ENCODE data around the gene NOL4L.
"Not testable (repeated sequence)": the region's sequence is repeated elsewhere in the genome, so short reads cannot be mapped to it uniquely, and the experiment has no call there.

The NOL4L gene

GRCh38 chr20:32501709-32502108, 83.4 kb downstream of the NOL4L start:
- DNase-seq, result no peak

GRCh38 chr20:32497589-32498224, 87.4 kb downstream of the NOL4L start:
- no peak for DNase-seq

DNA sequence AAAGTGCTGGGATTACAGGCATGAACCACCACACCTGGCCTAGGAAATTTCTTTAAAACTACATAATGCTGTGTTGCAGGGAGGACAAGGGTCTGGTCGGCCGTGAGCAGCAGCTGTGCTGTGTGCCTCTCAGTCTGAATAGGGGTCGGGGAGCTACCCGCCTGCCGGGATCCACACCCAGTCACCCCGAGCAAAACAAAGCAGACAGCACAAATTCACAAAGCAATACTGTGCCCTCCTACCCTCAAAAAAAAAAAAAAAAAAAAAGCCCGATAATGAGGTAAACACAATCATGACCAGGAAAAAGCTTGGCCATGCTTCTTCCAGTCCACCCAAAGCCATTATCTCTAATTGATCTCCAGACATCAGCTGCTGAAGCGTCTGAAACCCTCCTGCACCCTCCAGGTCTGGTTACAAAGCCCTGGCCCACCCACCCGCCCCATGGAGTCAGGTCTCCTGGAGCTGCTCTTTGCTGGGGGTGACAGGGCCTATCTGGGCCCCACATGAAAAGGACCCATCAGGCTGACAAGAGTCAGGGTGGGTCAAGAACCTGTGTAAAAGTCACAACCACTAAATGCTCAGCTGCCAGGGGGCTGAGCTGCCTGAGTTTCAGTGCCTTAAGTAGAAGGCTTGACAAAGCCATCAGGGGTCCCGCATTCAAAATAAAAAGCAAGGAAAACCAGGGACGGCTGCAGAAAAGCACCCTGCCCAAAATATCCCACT, 88.2 kb downstream of the NOL4L start:
- DNase-seq, result no peak

- no peak for DNase-seq
Observed at GRCh38 chr20:32495949-32496348, 89.2 kb downstream of the NOL4L start.

GRCh38 chr20:32495217-32495565, 89.9 kb downstream of the NOL4L start:
- DNase-seq, result no peak

- no peak for DNase-seq
Observed at GRCh38 chr20:32494483-32495216, 90.5 kb downstream of the NOL4L start.

DNA sequence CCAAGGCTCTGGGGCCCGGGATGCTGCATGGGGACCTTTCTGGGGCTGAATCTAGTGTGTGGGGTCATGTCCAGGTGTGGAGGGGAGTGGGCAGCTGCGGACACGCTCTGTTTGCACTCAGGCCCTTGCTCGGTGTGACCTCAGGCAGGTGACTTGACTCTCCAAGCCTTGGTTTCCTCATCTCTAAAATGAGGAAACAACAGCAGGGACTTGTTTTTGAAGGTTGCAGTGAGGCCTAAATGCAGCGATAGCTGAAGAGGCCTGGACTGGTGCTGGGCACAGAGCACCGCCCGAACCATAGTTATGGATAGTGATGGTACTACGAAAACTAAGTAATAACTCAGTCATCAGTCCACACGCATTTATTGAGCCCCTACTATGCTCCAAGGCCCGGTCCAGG, 91.8 kb downstream of the NOL4L start:
- DNase-seq, result no peak

DNA sequence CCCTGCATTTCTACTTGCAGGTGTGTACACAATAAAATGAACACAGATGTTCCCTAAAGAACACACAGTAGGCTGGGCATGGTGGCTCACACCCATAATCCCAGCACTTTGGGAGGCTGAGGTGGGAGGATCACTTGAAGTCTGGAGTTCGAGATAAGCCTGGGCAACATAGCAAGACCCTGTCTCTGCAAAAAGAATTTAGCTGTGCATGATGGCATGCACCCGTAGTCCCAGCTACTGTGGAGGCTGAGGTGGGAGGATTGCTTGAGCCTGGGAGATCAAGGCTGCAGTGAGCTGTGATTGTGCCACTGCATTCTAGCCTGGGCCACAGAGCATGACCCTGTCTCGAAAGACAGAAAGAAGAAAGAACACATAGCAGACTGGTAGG, 93.4 kb downstream of the NOL4L start:
- not testable (repeated sequence) for DNase-seq

GRCh38 chr20:32490942-32491763, 94.0 kb downstream of the NOL4L start:
- DNase-seq, result no peak

- DNase-seq, result no peak
Observed at GRCh38 chr20:32488066-32488838, 96.9 kb downstream of the NOL4L start.

DNA sequence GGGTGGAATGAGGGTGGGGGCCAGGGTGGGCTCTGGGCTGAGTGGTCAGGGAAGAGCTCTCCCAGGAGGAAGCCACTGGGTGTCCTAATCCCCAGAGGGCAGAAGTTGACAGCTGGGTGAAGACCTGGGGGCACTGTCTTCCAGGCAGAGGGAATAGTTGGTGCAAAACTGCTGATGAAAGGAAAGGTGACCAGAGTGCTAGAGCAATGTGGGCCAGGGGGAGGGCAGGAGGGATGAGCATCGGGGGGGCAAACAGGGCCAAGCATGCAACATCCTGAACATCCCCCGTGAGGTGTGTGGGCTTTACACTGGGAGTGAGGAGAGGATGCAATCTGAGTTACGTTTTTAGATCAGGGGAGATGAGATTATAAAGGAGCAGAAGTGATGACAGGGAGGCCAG, 97.8 kb downstream of the NOL4L start:
- DNase-seq, result no peak

DNA sequence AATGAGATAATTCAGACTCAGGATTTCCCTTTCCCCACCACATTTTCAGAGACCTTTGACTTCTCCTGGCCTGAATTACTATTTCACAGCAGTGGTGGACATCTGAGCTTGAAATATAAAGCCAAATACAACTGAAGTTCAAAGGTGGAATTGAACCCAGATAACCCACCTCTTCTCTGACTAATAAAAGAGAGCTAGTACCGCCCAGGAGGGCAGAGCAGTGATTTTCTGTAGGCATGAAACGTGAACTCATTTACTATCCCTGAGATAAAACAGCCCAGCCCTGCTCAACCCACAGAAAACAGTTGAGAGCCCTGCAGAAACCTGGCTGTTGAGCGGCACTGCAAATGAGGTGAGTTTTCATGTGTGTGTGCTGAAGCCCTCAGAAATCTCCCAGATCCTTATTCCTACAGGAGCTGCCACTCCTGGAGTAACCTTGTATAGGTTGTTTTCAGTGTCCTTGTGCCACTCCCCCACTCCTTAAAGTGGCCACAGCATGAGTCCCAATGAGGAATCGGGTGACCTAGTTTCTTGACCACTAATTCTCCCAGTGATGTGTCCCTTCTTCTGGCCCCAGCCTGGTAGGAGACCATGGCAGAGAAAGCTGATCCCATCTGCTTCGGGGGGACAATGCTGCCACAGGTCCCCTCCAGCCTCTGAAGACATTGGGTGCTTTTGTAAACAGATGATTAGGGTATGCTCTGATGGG, 99.2 kb downstream of the NOL4L start:
- DNase-seq, result no peak

DNA sequence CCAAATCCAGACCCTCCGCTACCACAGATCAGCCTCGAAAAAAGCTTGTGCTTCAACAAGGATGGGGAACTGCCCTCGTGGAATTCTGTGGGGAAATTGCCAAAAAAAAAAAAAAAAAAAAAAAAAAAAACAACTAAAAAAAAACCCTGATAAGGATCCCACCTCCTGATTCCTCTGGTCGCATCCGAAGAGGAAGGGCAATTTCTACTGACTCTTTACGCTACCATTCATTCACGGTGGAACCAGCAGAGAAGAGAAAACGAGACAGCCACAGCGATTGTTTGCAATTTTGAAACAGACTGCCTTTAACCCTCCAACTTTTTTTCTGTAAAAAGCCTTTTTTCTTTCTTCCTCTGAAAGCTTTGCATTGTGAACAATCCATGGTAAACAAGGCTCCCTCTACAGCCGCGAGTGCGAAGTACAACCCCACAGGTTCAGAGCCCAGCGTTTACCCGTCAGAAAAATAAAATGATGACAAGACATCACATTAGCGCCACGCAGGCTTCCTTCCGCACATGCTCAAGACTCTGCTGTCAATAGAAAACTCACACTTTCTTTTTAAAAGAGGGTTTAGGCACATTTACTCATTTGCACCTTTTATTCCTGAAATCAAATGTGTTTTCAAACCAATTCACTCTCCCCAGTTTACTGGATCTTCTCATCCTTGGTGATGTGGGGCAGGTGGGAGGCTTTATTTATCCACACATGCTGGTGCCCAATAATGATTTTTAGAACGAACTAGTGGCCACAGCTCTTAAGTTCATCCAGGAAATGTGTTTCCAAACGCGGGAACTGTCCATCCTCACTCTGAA, 100.0 kb downstream of the NOL4L start:
- DNase-seq, result peak; percentile 40

GRCh38 chr20:32484225-32484957, 100.7 kb downstream of the NOL4L start:
- no peak for DNase-seq

DNA sequence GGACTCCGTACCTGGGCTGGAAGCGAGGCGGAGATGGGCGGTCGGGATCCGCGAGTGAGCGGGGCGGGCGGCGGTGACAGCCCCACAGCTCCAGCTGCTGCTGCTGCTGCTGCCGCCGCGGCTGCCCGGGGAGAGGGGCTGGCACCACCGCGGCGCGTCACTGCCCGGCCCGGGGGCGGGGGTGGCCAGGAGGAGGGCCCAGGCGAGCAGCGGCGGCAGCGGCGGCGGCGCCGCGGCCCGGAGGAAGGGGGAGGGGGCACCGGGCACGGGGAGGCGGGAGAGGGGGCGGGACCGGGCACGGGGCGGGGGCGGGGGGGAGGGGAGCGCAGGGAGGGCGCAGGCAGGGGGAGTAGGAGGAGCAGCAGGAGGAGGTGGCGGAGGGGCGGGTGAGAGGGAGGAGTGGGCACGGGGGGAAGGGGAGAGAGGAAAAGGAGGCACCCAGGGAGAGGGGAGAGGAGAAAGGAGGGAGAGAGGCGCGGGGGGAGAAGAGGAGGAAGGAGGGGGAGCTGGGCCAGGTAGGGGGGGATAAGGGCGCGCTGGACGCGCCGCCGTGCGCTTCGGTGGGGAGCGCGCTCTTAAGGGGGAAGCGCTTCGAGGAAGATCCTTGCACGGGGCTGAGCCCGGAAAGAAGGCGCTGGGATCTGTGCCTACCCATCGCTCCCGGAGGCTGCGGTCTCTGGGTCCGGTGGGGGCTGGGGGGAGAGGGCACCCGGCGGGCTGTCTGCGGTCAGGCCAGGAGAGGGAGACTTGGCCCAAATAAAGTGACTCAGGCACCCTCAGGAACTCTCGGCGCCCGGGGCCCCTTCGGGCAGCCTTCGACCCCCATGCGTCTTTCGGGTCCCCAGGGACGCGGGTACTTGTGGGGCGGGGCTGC, 101.5 kb downstream of the NOL4L start:
- peak; percentile 75 for DNase-seq

DNA sequence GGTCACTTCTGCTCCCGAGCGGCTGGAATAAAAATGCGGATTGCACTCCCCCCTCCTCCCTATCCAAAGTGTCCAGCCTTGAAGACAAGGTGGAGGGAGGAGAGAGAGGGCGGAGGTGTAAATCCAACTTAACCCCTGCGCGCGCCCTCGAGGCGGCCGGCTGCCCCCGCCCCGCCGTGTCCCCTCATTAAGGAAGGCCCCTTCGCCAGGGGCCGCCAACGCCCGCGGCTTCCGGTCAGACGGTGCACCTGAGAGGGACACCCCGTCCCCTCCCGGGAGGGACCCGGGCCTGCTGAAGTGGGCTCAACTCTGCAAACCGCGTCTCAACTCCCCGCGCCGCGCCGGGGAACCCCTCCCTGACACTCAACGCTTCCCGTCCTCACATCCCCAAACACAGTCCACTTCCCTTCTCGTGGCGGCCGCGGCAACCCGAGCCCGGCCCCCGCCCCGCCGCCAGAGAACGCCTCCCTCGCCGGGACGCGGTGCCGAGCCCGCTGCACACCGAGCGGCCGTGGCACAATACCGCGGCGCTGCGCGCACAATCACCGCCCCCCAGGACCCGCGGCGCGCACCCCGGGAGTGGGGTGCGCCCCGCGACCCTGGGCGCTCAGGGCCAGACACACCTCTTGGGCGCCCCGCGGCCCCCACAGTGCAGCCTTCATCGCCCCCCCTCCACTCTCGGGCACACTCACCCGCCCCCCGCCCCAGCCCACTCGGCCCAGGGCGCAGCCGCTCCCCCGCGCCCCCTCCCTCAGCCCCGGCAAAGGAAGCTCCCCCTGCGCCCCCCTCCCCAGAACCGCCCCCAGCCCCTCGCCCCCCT, 102.5 kb downstream of the NOL4L start:
- DNase-seq, result peak; percentile 48

DNA sequence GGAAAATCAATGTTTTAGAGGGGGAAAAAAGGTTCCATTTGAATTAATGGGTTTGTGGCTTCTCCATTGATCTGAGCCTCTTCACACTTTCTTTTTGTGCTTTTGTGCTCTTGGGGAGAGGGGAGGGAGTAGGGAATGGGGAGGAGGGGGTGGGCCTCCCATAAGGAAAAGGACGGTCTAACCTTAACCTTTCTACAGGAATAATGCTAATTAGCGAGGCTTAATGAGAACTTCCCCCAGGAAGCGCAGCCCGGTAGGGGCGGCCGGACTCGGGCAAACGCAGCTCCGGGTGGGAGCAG, 103.0 kb downstream of the NOL4L start:
- DNase-seq, result no peak

All from 8988T (cell line).